GM12875 (cell line): Measurements from ENCODE around the gene PIGH.

Experiments used
- H3K4me3 ChIP-seq: one replicate; pipeline ENCODE4 v1.5.1; 2011; ENCODE audit warnings: low read depth, low read length, control low read depth
- CTCF ChIP-seq: IDR thresholded peaks from 2 replicates; pipeline ENCODE4 v1.5.1; 2011; ENCODE audit warnings: low read depth, mild to moderate bottlenecking, control low read depth, inconsistent platforms, low read length, moderate library complexity, borderline replicate concordance; ENCODE audit not compliant: insufficient read depth

PIGH gene

DNA sequence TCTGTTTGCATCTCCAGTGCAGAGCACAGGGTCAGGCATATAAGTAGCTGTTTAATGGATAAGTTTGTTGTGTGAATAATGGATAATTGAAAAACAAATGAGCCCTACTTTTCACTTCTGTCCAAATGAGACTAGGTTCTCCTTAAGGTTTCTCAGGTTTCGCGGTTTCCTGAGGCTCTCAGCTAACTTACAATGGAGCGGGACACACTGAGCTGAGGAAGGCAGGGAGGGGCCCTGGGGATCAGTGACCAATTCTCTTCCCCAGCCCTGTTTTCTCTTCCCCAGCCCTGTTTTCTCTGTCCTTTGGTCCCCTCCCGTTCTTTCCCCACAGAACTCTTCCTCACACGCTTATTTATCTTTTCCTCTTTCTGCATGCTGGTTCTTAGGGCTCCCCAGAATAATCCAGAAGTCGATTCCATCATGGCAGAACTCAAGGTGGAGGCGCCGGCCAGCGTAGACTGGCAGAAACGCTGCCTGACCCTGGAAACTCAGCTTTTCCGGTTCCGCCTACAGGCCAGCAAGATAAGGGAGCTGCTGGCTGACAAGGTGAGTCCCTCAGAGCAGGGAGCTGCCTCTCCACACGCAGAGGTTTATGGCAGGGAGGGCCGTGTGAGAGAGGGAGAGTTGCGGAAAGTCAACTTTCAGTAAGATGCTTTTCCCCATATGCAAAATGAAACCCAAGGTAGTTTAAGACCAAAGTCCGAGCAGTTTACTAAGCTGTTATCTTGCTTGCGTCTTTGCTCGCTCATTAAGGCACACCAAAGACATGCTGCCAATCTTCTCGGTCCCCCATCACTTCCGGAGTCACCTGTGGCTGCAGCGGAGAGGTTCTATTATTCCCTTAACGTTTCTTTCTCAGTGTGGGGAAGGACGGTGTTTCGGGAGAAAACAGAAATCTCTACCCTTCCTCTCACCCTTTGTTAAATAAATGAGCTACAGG is 58.4 kb downstream of the PIGH start:
- no peak overlapping the region for H3K4me3 ChIP-seq
- TF ChIP-seq CTCF, result no peak
